Measurements from ENCODE around the gene COX17. TPM values are rescaled to one million over a fixed set of nuclear protein-coding genes. Genes with fewer than 3 reads are reported as not detected.

Gene COX17
- total and polyA plus RNA-seq, 9 of the 15 experiments (the other 6 are each of a cell fraction or from before 2014, with no cell fraction given) = 29.1 to 167 (median 60.6) TPM

- TF ChIP-seq MYBL2 (IDR thresholded peaks at IDR 0.05; ENCODE audit: low read depth) (no peak), MYBL2 (CRISPR knock-in tag; IDR thresholded peaks at IDR 0.05; ENCODE audit: borderline replicate concordance) (no peak), CXXC5 (CRISPR knock-in tag; IDR thresholded peaks at IDR 0.05) (0 out of 2 replicates have a peak, but pooled peaks have one; percentile 37), L3MBTL2 (IDR thresholded peaks at IDR 0.05) (peak; percentile 87), CBFA2T3 (IDR thresholded peaks at IDR 0.05) (no peak), DMBX1 (CRISPR knock-in tag; IDR thresholded peaks at IDR 0.05; ENCODE audit: borderline replicate concordance) (peak; percentile 56; the same call in 1 of the 2 replicates), DDX20 (tag; IDR thresholded peaks at IDR 0.05; ENCODE audit: low read depth) (0 out of 2 replicates have a peak, but pooled peaks have one; percentile 51), CTBP1 (IDR thresholded peaks at IDR 0.05; ENCODE audit: borderline replicate concordance) (0 out of 2 replicates have a peak, but pooled peaks have one; percentile 18), CBX5 (IDR thresholded peaks at IDR 0.05; ENCODE audit: borderline replicate concordance, low read depth) (no peak), BACH1 (tag; IDR thresholded peaks at IDR 0.05) (0 out of 2 replicates have a peak, but pooled peaks have one; percentile 24), SOX6 (IDR thresholded peaks at IDR 0.05) (no peak), CREB3 (tag; conservative IDR thresholded peaks at IDR 0.05; ENCODE audit: low read depth) (0 out of 2 replicates have a peak, but pooled peaks have one; percentile 38), ZNF589 (CRISPR knock-in tag; IDR thresholded peaks at IDR 0.05; ENCODE audit: low read depth) (0 out of 2 replicates have a peak, but pooled peaks have one; percentile 43), FOXJ2 (tag; IDR thresholded peaks at IDR 0.05) (0 out of 2 replicates have a peak, but pooled peaks have one; percentile 25), ZNF639 (CRISPR knock-in tag; conservative IDR thresholded peaks at IDR 0.05 in 1 of 2, IDR thresholded peaks at IDR 0.05 in 1 of 2) (0 out of 4 replicates have a peak, but pooled peaks of 1 of the 2 experiments have one; percentile 26), SMAD4 (CRISPR knock-in tag; conservative IDR thresholded peaks at IDR 0.05) (peak; percentile 49; the same call in 1 of the 2 replicates), USF2 (CRISPR knock-in tag; IDR thresholded peaks at IDR 0.05) (peak; percentile 42; the same call in 1 of the 2 replicates), MNT (conservative IDR thresholded peaks at IDR 0.05) (peak in 1 of 2 experiments; percentile 29; a peak in 1 of 4 replicates), ZNF584 (CRISPR knock-in tag; IDR thresholded peaks at IDR 0.05; ENCODE audit: low read depth) (peak; percentile 33; the same call in 1 of the 2 replicates), PKNOX1 (IDR thresholded peaks at IDR 0.05) (0 out of 2 replicates have a peak, but pooled peaks have one; percentile 12), ZEB2 (IDR thresholded peaks at IDR 0.05) (peak; percentile 40; the same call in 1 of the 2 replicates)
Observed at GRCh38 chr3:119642746-119643473, 34.3 kb downstream of the COX17 start (continued).
